Measurements from ENCODE around the gene SMARCC2.

Gene SMARCC2

GRCh38 chr12:56146492-56147460 lies 42.5 kb downstream of the SMARCC2 start:
- DNase-seq, result no peak

DNA sequence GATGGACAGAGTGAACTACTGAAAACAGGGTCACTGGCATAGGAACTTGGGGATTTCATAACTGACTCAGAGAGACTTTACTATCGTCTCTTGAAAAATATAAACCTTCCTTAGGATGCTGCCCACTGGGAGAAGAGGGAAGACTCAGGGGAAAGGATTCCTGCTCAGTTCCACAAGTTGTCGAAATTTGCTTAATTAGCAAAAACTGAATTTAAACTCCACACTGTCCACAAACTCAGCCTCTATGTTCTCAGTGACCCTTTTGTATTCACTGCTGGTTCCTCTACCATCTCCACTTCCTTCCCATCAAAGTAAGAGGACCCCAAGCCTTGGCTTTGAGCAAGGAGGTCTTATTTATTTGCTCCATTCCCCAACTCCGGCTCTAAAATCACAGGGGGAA lies 44.1 kb downstream of the SMARCC2 start:
- DNase-seq, result no peak

DNA sequence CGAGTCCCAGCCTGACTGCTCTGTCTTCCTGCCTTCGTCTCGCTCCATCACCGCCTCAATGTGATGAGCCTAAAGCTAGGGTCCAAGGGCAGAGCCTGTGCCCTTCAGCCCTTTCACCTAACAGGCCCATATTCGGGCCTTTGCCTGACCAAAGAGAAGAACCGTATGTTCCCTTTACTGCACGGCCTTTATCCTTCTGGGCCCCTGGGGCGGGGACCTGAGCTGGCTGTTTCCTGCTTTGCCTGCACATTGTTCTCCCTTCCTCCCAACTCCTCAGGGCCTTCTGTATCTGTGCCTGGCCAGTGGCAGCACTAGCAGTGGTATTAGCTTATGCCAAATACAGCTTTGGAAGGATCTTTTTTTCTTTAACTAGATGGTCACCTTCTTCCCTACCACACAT lies 45.4 kb downstream of the SMARCC2 start:
- DNase-seq, result no peak

- no peak for DNase-seq
Observed at GRCh38 chr12:56143217-56143616, 46.1 kb downstream of the SMARCC2 start.

- DNase-seq, result no peak
Observed at GRCh38 chr12:56141946-56142784, 47.1 kb downstream of the SMARCC2 start.

- DNase-seq, result no peak
Observed at GRCh38 chr12:56137853-56138571, 51.3 kb downstream of the SMARCC2 start.

GRCh38 chr12:56134897-56135296 lies 54.4 kb downstream of the SMARCC2 start:
- no peak for DNase-seq

- DNase-seq, result no peak
Observed at GRCh38 chr12:56130876-56131275, 58.4 kb downstream of the SMARCC2 start.

- DNase-seq, result no peak
Observed at GRCh38 chr12:56129942-56130495, 59.3 kb downstream of the SMARCC2 start.

DNA sequence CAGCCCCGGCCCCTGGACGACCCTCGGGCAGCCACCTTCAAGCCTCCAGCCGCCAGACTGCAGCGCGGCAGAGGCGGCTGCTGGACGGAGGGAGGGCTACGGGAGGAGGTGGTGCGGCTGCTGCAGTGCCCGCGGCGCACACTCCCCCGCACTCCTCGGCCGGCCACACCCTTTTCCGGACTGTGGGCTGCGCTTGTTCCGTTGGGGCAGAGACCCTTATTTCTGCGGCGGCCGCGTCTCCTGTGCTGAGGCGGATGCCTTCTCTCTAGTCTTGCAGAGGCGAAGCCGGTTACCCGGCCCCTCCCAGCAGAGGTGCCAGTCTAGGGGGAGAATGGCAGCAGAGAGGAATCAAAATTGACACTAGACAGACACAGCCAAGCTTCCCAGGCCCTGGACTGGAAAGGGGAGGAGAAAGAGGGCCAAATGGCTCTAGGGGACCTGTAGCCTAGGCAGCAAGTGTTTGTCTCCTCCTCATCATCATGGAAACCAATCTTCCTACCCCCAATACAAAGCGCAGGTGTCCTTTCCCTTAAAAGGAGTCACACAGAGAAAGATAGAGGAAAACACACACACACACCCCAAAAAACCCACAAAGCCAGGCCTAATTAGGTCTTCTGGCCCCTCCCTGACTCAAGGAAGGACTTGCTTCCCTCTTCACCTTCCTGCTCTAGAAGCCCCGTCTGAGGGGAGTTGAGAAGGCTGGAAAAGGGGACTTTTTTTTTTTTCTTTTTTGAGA lies 59.9 kb downstream of the SMARCC2 start:
- peak; percentile 54 for DNase-seq

DNA sequence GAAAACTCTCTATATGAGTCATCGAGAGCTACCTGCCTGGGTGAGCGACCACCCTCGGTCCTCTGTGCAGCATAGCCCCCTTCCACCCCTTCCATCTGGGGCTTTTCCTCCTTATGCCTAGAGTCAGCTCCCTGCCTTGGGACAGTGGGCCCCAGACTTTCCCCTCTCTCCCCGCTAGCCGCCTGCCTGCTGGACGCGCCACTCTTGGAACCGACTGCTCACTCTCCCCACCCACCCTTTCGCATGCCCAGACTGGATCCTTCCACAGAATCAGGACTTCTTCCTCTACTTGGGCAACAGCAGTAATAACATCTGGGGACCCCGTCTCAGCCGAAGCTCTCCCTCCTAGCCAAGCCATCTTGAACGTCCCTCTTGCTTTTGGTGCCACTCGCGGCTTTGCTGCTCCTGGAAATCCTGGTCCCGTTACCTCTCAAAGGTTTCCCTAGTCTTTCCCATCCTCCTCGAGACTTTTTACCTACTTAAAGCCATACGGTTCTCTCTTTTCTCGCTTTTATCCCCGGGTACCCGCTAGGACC lies 60.5 kb downstream of the SMARCC2 start:
- no peak for DNase-seq

DNA sequence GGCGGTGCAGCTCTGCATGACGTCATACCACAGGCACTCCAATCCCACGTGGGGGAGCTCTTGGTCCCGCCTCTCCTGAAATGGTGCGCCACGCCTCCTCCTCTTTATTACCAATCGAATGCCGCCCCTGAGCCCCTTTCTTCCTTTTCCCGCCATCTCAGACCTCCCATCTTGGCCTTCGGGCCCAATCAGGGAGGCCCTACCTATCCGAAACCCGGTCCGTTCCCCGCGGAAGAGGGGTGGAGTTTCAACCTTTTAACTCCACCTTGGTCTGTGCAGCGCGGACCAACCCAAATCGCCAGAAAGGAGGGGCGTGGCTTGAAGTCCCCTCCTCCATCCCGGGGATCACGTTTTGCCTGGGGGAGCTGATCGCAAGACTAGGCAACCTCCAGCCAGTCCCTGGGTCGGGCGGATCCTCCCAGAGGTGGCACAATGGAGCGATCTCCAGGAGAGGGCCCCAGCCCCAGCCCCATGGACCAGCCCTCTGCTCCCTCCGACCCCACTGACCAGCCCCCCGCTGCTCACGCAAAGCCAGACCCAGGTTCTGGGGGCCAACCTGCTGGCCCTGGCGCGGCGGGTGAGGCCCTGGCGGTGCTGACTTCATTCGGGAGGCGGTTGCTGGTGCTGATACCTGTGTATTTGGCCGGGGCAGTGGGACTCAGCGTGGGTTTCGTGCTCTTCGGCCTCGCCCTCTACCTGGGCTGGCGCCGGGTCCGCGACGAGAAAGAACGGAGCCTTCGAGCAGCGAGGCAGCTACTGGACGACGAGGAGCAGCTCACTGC lies 61.2 kb downstream of the SMARCC2 start, which contains the start of gene ESYT1:
ESYT1 (plus strand) TSS at position 380 of the 782 bp plus-strand sequence; CDS start at position 433, 53 bp downstream.
- peak; percentile 96 for DNase-seq

- no peak for DNase-seq
Observed at GRCh38 chr12:56127485-56127887, 61.8 kb downstream of the SMARCC2 start.

DNA sequence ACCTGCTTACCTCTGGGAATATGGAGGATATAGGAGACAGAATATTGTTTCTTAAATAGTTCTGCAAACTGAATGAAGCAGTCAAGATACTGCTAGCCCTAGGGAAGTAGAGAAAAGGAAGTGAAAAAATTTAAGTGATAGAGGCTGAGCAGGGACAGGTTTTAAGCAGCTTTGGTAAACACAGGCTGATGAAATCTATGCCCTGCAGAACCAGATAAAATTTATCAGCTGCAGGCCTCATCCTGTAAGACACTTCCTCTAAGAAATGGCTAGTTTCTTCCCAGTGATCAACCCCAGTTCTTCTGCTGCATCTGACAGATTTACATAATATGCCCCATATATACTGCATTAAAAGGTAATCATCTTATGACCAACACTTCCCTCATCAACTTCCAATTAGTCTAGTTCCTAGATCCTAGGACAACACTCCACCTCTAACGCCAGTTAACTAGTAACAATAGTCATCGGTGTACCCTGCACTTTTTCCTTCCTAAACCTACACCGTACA lies 62.5 kb downstream of the SMARCC2 start:
- no peak for DNase-seq

- no peak for DNase-seq
Observed at GRCh38 chr12:56124133-56124532, 65.2 kb downstream of the SMARCC2 start.

GRCh38 chr12:56122637-56123036 lies 66.6 kb downstream of the SMARCC2 start:
- DNase-seq, result no peak

- DNase-seq, result no peak
Observed at GRCh38 chr12:56121204-56121870, 67.9 kb downstream of the SMARCC2 start.

- DNase-seq, result no peak
Observed at GRCh38 chr12:56120158-56120846, 69.0 kb downstream of the SMARCC2 start.

DNA sequence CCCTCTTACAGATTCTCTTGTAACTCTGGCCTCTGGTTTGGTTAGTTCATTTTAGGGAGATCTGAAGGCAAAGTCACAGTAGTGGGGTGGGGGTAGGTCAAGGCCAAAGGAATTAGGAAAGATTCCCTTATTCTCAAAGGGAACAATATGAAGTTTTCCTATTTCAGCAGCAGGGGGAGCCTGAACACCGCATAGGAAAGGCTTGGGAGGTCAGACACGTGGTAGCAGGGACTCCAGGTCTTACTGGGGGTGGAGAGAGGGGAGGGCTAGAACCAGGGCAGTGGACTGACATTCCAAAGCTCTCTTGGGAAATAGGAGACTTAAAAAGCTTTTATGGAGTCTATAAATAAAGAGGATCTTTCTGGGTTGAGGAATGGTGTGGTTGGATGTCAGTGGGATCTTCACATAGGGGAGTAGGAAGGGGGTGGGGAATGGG lies 69.9 kb downstream of the SMARCC2 start:
- peak; percentile 47 to 58 for DNase-seq

All from activated CD4-positive, alpha-beta T cell treated with anti-CD3 and anti-CD28 coated beads, Interleukin-2, amount 50 U/mL, for 4 hours (primary cell).